ENCODE measurements around the gene TEKT1. TPM values are rescaled to one million over a fixed set of nuclear protein-coding genes. Genes with fewer than 3 reads are reported as not detected.

The TEKT1 gene
- total RNA-seq, 1 experiment from 2014 or later, result not detected

DNA sequence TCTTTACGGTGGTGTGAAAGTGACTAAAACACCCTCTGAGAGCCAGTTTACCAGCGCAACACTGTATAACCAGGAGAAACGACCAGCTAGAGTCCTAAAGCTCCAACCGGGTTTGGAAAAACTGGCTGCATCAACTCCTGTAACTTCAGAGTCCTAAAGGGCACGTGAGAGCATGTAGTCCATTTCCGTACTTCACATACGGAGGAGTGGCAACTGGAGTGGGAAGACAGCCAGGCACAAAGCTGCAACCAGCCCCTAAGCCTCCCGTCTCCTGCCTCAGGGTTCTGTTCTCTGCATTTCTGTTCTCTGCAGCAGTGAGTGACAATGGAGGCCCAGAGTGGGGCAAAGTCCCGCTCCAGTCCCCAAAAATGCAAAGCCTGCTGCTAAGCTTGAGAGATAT is 19.2 kb downstream of the TEKT1 start:
- Histone ChIP-seq H3K79me2 (ENCODE audit: insufficient read depth, low read length) (no peaks in the 10 kb centered on the region; the same call in 1 of the 2 replicates), H3K4me1 (ENCODE audit: control insufficient read depth in 1 of 2, insufficient read depth in 2 of 2, low read length in 2 of 2) (no peaks in the 10 kb centered on the region), H3K27me3 (ENCODE audit: insufficient read depth, low read length) (no peaks in the 10 kb centered on the region), H3K36me3 (ENCODE audit: control insufficient read depth in 1 of 2, insufficient read depth in 2 of 2, low read length in 2 of 2) (no peaks in the 10 kb centered on the region), H3K9me2 (ENCODE audit: insufficient read depth) (no peaks in the 10 kb centered on the region), H3K9ac (ENCODE audit: low read length) (no peak overlapping the region), H3K27ac (ENCODE audit: low read depth, low read length) (no peak overlapping the region), H3K4me3 (replicated peaks in 1 of 2; ENCODE audit: low read depth in 1 of 2, low read length in 2 of 2) (no peak overlapping the region), H4K20me1 (ENCODE audit: insufficient read depth) (no peaks in the 10 kb centered on the region), H3K4me2 (ENCODE audit: low read length) (no peak overlapping the region), H2AFZ (ENCODE audit: low read depth, low read length, poor library complexity, severe bottlenecking) (no peak overlapping the region), H3K9me3 (ENCODE audit: control insufficient read depth in 1 of 2, insufficient read depth in 1 of 2, low read depth in 1 of 2, low read length in 2 of 2) (no peaks in the 10 kb centered on the region)
- TF ChIP-seq SP1 (IDR thresholded peaks at IDR 0.05; ENCODE audit: low read depth), result no peak
- TF ChIP-seq REST (IDR thresholded peaks at IDR 0.05; ENCODE audit: low read depth), result no peak
- TF ChIP-seq MAX (IDR thresholded peaks at IDR 0.05), result no peak
- no peak for TF ChIP-seq EZH2 (IDR thresholded peaks at IDR 0.05)
- TF ChIP-seq POLR2AphosphoS5 (IDR thresholded peaks at IDR 0.05; ENCODE audit: low read depth, low read length), result no peak
- intact Hi-C loops (cut with micrococcal nuclease), result no loop called here
- ChIA-PET RAD21 (ENCODE audit: low non-redundant PET in 1 of 2, low total read pairs in 2 of 2, uncharacterized antibody in 2 of 2, unreplicated experiment in 2 of 2) (no interaction called here), CTCF (no interaction called here), POLR2A (no interaction called here)
- no TSS peak for BruUV-seq (replicated peaks)
- no peak for DNase-seq (ENCODE audit: low read depth, low spot score)
- no peak for ATAC-seq

- Histone ChIP-seq H3K27ac (ENCODE audit: low read depth, low read length) (no peak overlapping the region), H2AFZ (ENCODE audit: low read depth, low read length, poor library complexity, severe bottlenecking) (no peak overlapping the region), H3K27me3 (ENCODE audit: insufficient read depth, low read length) (no peaks in the 10 kb centered on the region), H3K9me3 (ENCODE audit: control insufficient read depth in 1 of 2, insufficient read depth in 1 of 2, low read depth in 1 of 2, low read length in 2 of 2) (no peaks in the 10 kb centered on the region), H3K4me2 (ENCODE audit: low read length) (no peak overlapping the region), H3K9ac (ENCODE audit: low read length) (no peak overlapping the region), H3K4me3 (replicated peaks in 1 of 2; ENCODE audit: low read depth in 1 of 2, low read length in 2 of 2) (no peak overlapping the region), H4K20me1 (ENCODE audit: insufficient read depth) (no peaks in the 10 kb centered on the region), H3K79me2 (ENCODE audit: insufficient read depth, low read length) (no peaks in the 10 kb centered on the region; the same call in 1 of the 2 replicates), H3K9me2 (ENCODE audit: insufficient read depth) (no peaks in the 10 kb centered on the region), H3K36me3 (ENCODE audit: control insufficient read depth in 1 of 2, insufficient read depth in 2 of 2, low read length in 2 of 2) (no peaks in the 10 kb centered on the region), H3K4me1 (ENCODE audit: control insufficient read depth in 1 of 2, insufficient read depth in 2 of 2, low read length in 2 of 2) (no peaks in the 10 kb centered on the region)
- DNase-seq (ENCODE audit: low read depth, low spot score) (no peak), ATAC-seq (no peak)
- intact Hi-C loops (cut with micrococcal nuclease), result no loop called here
- RAD21 ChIA-PET (ENCODE audit: low non-redundant PET in 1 of 2, low total read pairs in 2 of 2, uncharacterized antibody in 2 of 2, unreplicated experiment in 2 of 2), result interaction anchor here in 1 of 2 experiments (0.6 kb wide), 1 partner anchor 141 kb away, joined by 3 read pairs; no protein-coding TSS in a partner anchor
- BruUV-seq (replicated peaks), result no TSS peak
- CTCF ChIA-PET, result no interaction called here
- POLR2A ChIA-PET, result no interaction called here
- TF ChIP-seq SIN3A (IDR thresholded peaks at IDR 0.05; ENCODE audit: low read depth) (no peak), ZFX (IDR thresholded peaks at IDR 0.05) (no peak), TCF7L2 (IDR thresholded peaks at IDR 0.05; ENCODE audit: borderline replicate concordance, extremely low read depth, insufficient read depth, insufficient read length) (no peak), MAX (IDR thresholded peaks at IDR 0.05) (no peak), CEBPB (IDR thresholded peaks at IDR 0.05; ENCODE audit: low read depth) (no peak), RAD21 (IDR thresholded peaks at IDR 0.05; ENCODE audit: low read depth) (no peak)
Measured at GRCh38 chr17:6811510-6811909, 20.0 kb downstream of the TEKT1 start.
